ENCODE results near the gene SMTNL2. TPM values are rescaled to one million over a fixed set of nuclear protein-coding genes. Genes with fewer than 3 reads are reported as not detected.
"Not testable (repeated sequence)": the region's sequence is repeated elsewhere in the genome, so short reads cannot be mapped to it uniquely, and the experiment has no call there.

Gene SMTNL2
- total RNA-seq, 2 donors from 2014 or later: not detected

- DNase-seq (ENCODE audit: low spot score in 2 of 2): no peak
- Mint-ChIP-seq H3K27ac (no peak overlapping the region), H3K36me3 (no peaks in the 10 kb centered on the region), H3K9me3 (no peaks in the 10 kb centered on the region)
- no peak for ATAC-seq
Measured at GRCh38 chr17:4601326-4601725, 17.0 kb downstream of the SMTNL2 start.

- no peaks in the 10 kb centered on the region for H3K36me3 Mint-ChIP-seq
- DNase-seq (ENCODE audit: low spot score in 2 of 2) (no peak), ATAC-seq (no peak)
- no peak overlapping the region for H3K27ac Mint-ChIP-seq
- H3K9me3 Mint-ChIP-seq: no peaks in the 10 kb centered on the region
Measured at GRCh38 chr17:4602041-4602440, 17.7 kb downstream of the SMTNL2 start.

GRCh38 chr17:4604111-4604644 is 19.8 kb downstream of the SMTNL2 start:
- DNase-seq (ENCODE audit: low spot score in 2 of 2): no peak
- Mint-ChIP-seq H3K9me3 (no peaks in the 10 kb centered on the region), H3K36me3 (no peaks in the 10 kb centered on the region), H3K27ac (no peak overlapping the region)
- ATAC-seq: no peak

- ATAC-seq; H3K36me3 Mint-ChIP-seq; DNase-seq (ENCODE audit: low spot score in 2 of 2); H3K9me3 Mint-ChIP-seq; H3K27ac Mint-ChIP-seq: not testable (repeated sequence)
Measured at GRCh38 chr17:4604736-4605135, 20.4 kb downstream of the SMTNL2 start.

GRCh38 chr17:4605826-4606225 is 21.5 kb downstream of the SMTNL2 start:
- no peak for DNase-seq (ENCODE audit: low spot score in 2 of 2)
- ATAC-seq: no peak
- Mint-ChIP-seq H3K27ac (no peak overlapping the region), H3K9me3 (no peaks in the 10 kb centered on the region), H3K36me3 (no peaks in the 10 kb centered on the region)

- no peaks in the 10 kb centered on the region for H3K9me3 Mint-ChIP-seq
- H3K36me3 Mint-ChIP-seq: no peaks in the 10 kb centered on the region
- H3K27ac Mint-ChIP-seq: no peak overlapping the region
- DNase-seq (ENCODE audit: low spot score in 2 of 2): no peak
- no peak for ATAC-seq
Measured at GRCh38 chr17:4607261-4607741, 23.0 kb downstream of the SMTNL2 start.

GRCh38 chr17:4607773-4608187 is 23.5 kb downstream of the SMTNL2 start:
- Mint-ChIP-seq H3K36me3 (no peaks in the 10 kb centered on the region), H3K27ac (no peak overlapping the region), H3K9me3 (no peaks in the 10 kb centered on the region)
- no peak for ATAC-seq
- no peak for DNase-seq (ENCODE audit: low spot score in 2 of 2)

- H3K9me3 Mint-ChIP-seq: no peaks in the 10 kb centered on the region
- no peak overlapping the region for H3K27ac Mint-ChIP-seq
- ATAC-seq (no peak), DNase-seq (ENCODE audit: low spot score in 2 of 2) (no peak)
- H3K36me3 Mint-ChIP-seq: no peaks in the 10 kb centered on the region
Measured at GRCh38 chr17:4609761-4610160, 25.4 kb downstream of the SMTNL2 start.

- H3K9me3 Mint-ChIP-seq: no peaks in the 10 kb centered on the region
- no peak overlapping the region for H3K27ac Mint-ChIP-seq
- ATAC-seq (no peak), DNase-seq (ENCODE audit: low spot score in 2 of 2) (no peak)
- H3K36me3 Mint-ChIP-seq: no peaks in the 10 kb centered on the region
Measured at GRCh38 chr17:4610162-4610561, 25.8 kb downstream of the SMTNL2 start.

GRCh38 chr17:4610656-4611055 is 26.3 kb downstream of the SMTNL2 start:
- Mint-ChIP-seq H3K9me3 (no peaks in the 10 kb centered on the region), H3K27ac (no peak overlapping the region), H3K36me3 (no peaks in the 10 kb centered on the region)
- DNase-seq (ENCODE audit: low spot score in 2 of 2): no peak
- ATAC-seq: no peak

GRCh38 chr17:4616476-4616875 is 32.1 kb downstream of the SMTNL2 start:
- Mint-ChIP-seq H3K27ac (no peak overlapping the region), H3K9me3 (no peaks in the 10 kb centered on the region), H3K36me3 (no peaks in the 10 kb centered on the region)
- DNase-seq (ENCODE audit: low spot score in 2 of 2) (no peak), ATAC-seq (no peak)

- no peaks in the 10 kb centered on the region for H3K9me3 Mint-ChIP-seq
- H3K36me3 Mint-ChIP-seq: no peaks in the 10 kb centered on the region
- DNase-seq (ENCODE audit: low spot score in 2 of 2): no peak
- no peak overlapping the region for H3K27ac Mint-ChIP-seq
- no peak for ATAC-seq
Measured at GRCh38 chr17:4617090-4617489, 32.8 kb downstream of the SMTNL2 start.

- no peak for ATAC-seq
- DNase-seq (ENCODE audit: low spot score in 2 of 2): no peak
- Mint-ChIP-seq H3K27ac (no peak overlapping the region), H3K9me3 (no peaks in the 10 kb centered on the region), H3K36me3 (no peaks in the 10 kb centered on the region)
Measured at GRCh38 chr17:4617590-4618351, 33.4 kb downstream of the SMTNL2 start.

- Mint-ChIP-seq H3K27ac (no peak overlapping the region), H3K9me3 (peaks cover 0 to 4% of the 10 kb centered on the region in 2 donors)
Measured at GRCh38 chr17:4620531-4621101, 36.3 kb downstream of the SMTNL2 start.

GRCh38 chr17:4622375-4622774 is 38.0 kb downstream of the SMTNL2 start:
- Mint-ChIP-seq H3K9me3 (peaks cover 0 to 4% of the 10 kb centered on the region in 2 donors), H3K27ac (no peak overlapping the region), H3K36me3 (no peaks in the 10 kb centered on the region)
- ATAC-seq (no peak), DNase-seq (ENCODE audit: low spot score in 2 of 2) (no peak)

More at GRCh38 chr17:4620531-4621101, 36.3 kb downstream of the SMTNL2 start:
- ATAC-seq (no peak), DNase-seq (ENCODE audit: low spot score in 2 of 2) (no peak)
- no peaks in the 10 kb centered on the region for H3K36me3 Mint-ChIP-seq

- Mint-ChIP-seq H3K36me3 (no peaks in the 10 kb centered on the region), H3K27ac (no peak overlapping the region), H3K9me3 (peaks cover 0 to 4% of the 10 kb centered on the region in 2 donors)
- ATAC-seq (no peak), DNase-seq (ENCODE audit: low spot score in 2 of 2) (no peak)
Measured at GRCh38 chr17:4623249-4623648, 38.9 kb downstream of the SMTNL2 start.

GRCh38 chr17:4624451-4624911 is 40.2 kb downstream of the SMTNL2 start:
- not testable (repeated sequence) for H3K9me3 Mint-ChIP-seq; DNase-seq (ENCODE audit: low spot score in 2 of 2); H3K36me3 Mint-ChIP-seq; H3K27ac Mint-ChIP-seq
- peak in 1 of 2 donors; percentile 39 for ATAC-seq

Measured in activated naive CD4-positive, alpha-beta T cell treated with anti-CD3 and anti-CD28 coated beads, Interleukin-2, amount 50 U/mL, for 72 hours (primary cell).